NCI-H187 treated with DMSO at 0.1 percent for 48 hours (cell line): ENCODE results near the gene MFSD11.
"Not testable (repeated sequence)": the region's sequence is repeated elsewhere in the genome, so short reads cannot be mapped to it uniquely, and the experiment has no call there.

Experiments used
- DNase-seq: peaks from one replicate; lab custom pipeline; 2025; lab: John Stamatoyannopoulos, UW

The MFSD11 gene

DNA sequence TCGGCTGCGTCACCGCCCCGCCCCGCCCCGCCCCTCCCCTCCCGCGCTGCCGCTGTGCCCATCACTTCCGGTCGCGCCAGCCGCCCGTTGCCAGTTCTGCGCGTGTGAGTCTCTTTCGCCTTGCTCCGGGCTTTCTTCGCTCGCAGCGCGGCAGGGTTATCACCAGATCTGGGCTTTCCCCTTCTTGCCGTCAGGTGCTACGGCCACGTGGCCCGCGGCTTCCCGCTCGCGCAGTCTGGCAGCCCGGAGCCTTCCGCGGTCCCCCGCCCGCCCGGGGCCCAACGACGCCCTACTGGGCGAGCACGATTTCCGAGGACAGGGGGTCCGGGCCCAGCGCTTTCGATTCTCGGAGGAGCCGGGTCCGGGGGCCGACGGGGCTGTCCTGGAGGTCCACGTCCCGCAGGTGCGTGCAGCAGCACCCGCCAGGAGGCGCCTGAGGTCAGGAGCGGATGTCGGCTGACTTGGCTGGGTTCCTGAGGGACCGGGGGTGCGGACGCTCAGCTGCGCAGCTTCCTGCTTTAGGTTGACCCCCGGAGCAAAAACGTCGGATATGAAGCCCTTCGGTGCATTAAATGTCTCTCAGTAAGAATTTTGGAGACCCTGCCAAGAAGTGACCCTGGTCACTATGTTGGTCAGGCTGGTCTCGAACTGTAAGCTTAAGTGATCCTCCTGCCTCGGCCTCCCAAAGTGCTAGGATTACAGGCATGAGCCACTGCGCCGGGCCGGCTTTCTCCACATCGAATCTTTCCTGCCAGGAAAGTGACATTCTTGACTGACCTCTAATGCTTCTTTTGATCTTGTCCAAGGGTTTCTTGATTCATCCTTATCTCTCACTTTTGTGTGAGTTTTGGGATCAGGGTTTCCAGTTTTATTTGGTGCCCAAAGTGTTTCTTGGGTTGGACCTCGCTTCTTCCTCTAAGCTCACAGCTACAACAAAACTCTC is 10.9 kb upstream of the MFSD11 start, which contains the start of gene METTL23:
METTL23 (plus strand) TSS at position 64 of the 943 bp plus-strand sequence. CDS start 2,872 bp downstream, outside the sequence.
- no peak for DNase-seq

DNA sequence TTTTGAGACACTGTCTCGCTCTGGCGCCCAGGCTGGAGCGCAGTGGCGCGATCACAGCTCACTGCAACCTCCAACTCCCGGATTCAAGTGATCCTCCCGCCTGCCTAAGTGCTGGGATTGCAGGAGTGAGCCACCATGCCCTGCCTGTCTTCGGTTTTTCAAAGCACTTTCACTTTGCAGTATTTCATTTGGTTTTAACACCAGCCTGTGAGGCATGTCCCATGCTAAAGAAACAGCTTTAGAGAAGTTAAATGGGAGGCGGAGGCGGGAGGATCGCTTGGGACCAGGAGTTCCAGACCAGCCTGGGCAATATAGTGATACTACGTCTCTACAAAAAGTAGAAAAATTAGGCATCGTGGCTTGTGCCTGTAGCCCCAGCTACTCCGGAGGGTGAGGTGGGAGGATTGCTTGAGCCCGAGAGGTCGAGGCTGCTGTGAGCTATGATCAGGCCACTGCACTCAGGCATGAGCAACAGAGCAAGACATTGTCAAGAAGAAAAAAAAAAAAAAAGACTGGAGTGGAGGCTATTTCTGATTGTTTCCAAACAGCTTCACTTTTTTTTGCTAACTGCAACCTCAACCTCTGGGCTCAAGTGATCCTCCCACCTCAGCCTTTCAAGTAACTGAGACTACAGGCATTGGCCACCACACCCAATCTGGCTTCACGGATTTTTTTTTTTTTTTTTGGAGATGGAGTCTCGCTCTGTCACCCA is 10.0 kb upstream of the MFSD11 start:
- no peak for DNase-seq

DNA sequence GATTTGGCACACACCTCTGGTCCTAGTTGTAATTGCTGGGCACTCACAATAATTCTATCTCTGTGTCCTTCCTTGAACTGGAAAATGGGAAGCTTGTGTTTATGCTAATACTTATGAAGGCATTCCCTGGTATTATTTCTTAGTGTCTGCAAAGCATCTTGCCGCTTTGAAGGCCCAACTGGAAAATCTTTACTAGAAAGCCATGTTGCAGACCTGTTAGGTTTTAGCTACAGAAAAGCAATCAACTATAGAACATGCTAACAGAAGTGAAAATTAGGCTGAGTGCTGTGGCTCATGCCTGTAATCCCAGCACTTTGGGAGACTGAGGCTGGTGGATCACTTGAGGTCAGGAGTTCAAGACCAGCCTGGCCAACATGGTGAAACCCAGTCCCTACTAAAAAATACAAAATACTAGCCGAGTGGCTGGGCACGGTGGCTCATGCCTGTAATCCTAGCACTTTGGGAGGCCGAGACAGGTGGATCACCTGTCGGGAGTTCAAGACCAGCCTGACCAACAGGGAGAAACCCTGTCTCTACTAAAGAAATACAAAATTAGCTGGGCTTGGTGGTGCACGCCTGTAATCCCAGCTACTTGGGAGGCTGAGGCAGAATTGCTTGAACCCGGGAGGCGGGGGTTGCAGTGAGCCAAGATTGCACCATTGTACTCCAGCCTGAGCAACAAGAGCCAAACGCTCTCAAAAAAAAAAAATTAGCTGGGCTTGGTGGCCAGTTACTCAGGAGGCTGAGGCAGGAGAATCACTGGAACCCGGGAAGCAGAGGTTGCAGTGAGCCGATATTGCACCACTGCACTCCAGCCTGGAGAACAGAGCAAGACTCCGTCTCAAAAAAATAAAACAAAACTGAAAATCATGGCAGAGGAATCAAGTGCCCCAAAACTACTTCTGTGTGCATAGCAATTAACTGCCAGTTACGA is 5.9 kb upstream of the MFSD11 start:
- DNase-seq = not testable (repeated sequence)

DNA sequence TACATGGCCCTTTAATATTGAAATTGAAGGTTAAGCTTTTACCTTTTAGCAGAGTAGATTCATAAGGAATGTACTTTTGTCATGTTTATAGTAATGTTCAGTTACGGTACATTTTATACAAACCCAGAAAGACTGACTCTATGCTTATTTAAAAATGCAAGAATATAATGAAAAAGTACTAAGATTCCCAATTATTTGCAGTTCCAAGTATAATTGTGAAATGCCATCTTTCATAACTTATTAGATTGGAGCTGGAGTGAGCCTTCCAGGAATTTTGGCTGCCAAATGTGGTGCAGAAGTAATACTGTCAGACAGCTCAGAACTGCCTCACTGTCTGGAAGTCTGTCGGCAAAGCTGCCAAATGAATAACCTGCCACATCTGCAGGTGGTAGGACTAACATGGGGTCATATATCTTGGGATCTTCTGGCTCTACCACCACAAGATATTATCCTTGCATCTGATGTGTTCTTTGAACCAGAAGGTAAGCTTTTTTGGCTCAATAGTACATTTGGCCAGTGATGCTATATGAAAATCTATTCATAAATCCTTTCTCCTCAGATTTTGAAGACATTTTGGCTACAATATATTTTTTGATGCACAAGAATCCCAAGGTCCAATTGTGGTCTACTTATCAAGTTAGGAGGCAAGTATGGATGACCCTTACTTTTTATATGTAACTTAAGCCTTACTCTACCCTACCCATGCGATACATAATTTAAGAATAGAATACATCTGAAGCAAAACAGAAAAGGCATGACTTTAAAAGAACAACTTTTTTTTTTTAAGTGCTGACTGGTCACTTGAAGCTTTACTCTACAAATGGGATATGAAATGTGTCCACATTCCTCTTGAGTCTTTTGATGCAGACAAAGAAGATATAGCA is 4.9 kb upstream of the MFSD11 start:
- no peak for DNase-seq

DNA sequence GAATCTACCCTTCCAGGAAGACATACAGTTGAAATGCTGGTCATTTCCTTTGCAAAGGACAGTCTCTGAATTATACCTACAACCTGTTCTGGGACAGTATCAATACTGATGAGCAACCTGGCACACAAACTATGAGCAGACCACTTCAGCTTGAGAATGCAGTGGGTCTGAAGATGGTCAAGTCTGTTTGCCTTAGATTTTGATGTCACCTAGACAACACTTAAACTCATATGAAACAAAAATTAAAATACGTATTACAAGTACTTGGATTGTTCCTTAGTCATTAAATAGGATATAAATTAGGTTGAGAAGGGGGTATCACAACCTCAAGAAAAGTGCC is 4.3 kb upstream of the MFSD11 start:
- no peak for DNase-seq

DNA sequence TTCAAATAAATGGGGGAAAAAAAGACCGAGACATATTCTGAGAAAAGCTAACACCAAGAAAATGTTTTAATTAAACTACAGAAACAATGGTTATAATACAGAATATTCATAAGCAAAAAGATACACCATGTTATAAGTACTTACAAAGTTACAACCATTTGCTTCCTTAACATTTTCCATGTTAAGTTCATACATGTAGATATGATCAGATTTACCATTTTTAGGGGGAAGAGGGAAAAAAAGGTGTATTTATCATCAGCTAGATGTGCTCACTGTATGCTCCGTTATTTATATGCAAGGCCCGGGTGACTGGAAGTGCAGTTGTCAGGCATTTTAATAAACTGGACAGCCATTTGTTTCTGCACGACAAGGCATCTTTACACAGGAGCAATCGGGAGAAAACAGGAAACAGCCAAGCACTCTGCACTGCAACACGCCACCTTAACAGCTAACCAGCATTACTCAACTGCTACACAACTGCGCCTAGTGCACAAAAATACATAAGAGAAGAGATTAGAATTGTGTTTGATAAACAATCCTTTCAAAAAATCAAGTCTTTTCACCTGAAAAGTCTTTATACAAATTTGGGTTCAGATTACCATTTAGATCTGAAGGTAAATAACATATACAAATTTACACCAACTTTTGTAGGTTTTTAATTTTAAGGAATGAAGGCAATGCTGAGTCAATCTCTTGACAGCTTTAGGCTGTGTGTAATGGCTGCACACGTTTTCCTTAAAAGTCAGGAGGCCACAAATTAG is 3.7 kb upstream of the MFSD11 start:
- DNase-seq = no peak

DNA sequence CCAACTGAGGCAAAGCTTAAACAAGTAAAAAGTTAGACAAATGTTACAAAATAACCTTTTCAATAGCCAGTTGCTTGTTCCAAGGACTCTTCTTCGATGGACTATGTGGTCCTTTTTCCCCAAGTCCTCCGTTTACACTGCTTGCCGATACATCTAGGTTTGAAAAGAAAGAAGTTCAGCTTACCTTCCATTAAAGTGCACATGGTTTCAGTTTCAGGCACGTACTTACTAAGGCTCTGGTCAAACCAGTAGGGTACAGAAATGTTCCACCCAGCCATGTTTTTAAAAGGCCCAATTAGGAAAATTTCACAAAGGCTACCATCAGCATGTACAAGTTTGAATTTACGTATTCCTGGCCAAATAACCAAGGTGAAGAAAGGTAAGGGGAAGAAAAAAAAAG is 2.9 kb upstream of the MFSD11 start:
- no peak for DNase-seq

DNA sequence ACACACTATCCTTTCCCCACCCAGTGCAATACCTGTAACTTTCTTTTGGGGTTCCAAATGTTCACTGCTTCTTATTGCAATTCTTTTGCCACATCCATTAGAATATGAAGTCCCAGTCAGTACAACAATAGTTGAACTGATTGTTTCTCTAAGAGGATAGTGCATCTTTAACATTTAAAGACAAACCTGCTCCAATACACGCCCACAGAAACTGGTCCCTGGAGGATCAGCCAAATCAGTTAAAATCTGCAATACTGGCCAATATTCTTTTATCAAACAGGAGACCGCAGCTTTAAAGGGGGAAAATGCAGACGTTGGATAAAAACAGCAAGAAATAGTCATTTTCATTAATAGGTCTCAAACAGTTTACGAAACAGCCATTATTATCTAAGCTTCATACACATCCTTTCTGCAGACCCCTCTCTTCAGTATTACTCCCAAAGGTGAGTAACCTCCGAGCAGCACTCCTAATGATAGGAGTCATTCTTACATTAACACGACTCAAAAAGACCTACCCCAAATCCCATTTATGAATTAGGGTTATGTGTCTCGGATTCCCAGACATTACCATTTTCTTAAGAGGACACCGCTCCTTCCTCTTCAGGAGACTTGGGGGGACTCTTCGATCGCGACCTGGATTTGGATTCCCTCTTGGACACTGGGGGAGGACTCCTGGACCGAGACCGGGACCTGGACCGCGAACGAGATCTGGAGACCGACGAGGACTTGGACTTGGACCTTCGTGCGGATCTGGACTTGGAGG is 2.2 kb upstream of the MFSD11 start:
- DNase-seq = no peak

DNA sequence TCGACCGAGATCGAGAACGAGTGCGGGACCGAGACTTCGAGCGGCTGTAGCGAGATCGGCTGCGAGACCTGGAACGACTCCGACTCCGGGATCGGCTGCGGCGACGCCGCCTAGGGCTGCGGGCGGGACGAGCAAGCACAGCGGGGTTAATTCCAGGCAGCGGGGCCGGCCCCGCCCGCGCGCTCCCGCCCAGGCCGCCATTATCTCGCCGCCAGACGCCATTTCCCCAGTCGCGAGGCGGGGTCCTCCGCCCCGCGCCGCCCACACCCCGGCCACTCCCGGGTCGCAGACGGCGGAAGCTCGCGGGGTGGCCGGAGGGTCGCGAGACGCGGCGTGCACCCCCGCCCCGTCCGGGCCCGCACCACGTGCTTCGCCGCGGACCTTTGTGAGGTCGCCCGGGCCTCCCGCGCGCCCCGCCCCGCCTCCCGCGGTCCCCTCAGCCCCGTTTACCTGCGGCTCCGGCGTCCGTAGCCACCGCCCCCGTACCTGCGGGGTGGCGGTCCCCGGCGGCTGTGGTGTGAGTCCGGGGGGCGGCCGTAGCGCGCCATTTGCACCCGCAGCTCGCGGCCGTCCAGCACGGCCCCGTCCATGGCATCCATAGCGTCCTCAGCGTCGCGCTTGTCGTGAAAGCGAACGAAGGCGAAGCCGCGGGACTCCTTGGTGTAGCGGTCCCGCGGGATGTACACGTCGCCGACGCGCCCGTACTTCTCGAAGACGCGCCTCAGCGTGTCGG is 1.4 kb upstream of the MFSD11 start:
- no peak for DNase-seq

DNA sequence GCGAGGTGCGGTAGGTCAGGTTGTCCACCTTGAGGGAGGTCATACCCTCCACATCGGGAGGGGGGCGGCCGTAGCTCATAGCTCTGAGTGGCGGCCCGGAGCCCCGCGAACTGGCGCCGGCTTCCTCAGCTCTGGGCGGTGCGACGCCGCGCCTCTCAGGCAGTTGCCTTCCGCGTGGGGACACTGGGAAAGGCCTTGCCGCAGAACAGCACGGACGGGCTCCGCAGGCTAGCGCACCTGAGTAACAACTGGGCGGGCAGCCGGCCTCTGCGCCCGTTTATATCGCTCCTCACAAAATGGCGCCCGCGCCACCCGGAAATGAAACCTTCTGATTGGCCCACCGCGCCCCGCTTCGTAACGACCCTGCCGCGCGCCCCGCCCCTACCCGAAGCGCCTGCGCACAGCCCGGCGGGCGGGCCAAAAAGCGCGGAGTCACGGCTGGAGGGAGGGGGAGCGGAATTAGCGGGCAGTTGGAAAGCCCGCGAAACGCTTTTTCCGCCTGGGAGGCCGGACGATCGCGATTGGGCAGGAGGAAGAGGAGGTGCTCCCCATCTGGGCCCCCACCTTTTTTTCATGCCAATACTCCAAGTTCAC is 740 bp upstream of the MFSD11 start, which contains the start of gene SRSF2:
SRSF2 (minus strand) TSS at position 250 of the 594 bp plus-strand sequence; CDS start at position 79, 171 bp downstream.
- peak; percentile 90 for DNase-seq

DNA sequence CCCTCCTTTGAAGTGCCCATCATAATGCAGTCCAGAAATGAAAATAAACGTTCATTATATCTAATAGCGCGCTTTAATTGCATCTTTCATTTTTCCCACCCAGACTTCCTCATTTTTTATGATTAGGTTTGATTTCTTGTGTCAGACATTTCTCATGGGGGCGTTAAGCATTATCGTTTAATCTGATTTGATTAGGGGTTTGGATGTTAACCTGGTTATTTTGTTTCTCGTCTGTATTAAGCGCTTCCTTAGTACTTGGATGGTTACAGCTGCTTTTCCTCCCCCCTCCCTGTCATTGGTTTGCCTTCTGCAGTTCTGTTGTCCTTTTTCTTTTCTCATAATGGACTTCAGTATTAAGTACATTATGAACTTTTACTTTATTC is 540 bp downstream of the MFSD11 start:
- DNase-seq = no peak

DNA sequence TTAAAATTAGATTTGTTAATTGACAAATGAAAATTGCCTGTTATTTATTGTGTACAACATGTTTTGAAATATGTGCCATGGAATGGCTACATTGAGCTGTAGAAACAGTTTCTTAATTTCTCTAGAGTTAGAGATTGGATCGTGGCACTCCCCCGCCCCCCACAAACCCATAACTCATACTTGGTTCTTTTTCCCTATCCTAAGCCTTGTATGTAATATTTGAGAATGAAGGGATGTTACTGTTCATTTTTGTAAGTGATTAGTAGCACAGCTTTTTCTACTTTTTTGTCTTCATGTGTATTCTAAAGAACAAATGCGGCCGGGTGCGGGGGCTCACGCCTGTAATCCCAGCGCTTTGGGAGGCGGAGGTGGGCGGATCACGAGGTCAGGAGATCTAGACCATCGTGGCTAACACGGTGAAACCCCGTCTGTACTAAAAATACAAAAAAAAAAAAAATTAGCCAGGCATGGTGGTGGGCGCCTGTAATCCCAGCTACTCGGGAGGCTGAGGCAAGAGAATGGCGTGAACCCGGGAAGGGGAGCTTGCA is 1.7 kb downstream of the MFSD11 start:
- not testable (repeated sequence) for DNase-seq

DNA sequence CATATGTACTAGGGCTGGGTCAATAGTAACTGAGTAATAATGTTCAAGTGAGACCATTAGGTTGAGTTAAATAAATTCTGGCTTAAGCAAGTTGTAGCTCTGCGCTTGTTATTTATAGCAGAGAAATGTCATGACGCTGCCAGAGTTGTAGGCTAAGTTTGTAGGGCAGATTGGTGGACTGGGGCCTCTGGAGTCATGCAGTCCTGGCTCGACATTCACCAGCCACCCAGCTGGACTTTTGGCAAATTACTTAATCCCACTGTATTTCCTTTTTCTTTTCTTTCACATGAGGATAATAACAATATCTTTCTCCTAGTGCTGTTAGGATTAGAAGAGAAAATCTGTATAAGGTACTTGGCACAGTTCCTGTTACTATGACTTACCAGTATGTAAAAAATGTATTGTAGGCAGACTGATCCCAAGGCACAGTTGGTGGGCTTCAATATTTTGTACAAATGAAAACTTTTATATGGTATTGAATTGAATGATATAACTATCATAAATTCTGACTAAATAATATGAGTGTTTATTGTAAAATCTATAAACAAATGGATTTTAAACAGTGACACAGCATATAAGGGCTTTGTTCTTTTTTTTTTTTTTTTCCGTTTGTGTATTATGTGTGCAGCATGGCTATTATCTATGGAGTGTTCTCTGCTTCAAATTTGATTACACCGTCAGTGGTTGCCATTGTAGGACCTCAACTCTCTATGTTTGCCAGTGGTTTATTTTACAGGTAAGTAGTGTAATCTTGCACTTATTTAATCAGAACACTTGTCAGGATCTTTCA is 2.6 kb downstream of the MFSD11 start:
- DNase-seq = no peak

DNA sequence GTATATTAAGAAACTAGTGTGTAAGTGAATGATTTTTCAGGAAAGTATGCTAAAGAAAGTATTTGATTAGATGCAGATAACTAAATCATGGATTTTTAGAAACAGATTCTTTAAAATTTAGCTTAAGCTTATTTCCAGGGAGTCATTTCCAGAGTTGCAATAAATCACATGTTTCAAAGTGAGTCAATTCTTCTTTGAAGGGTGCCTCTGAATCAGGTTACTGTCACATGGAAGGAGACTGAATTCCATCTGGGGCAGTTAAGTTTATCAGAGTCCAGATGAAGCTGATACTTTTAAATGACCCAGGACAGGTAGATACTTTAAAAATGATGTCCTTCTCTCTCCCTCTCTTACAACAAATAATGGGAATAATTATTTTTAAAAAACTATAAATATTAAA is 5.0 kb downstream of the MFSD11 start:
- no peak for DNase-seq

DNA sequence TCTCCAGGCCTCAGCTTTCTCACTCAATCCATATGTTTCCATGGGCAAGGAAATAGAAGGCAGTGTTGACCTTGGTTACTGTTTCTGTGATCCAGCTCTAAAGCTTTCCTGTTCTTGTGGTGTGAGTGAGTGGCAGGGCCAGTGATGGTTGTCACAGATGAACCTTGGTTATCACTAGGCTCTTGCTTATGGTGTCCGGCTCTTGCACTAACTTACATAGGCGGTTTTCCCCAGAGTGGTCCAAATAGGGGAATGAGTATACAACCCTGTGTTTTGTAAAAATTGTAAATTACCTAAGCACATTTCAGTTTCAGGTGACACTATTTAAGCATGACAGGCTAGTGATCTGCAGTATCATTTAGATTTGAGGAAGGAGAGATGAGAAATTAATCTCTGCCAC is 6.8 kb downstream of the MFSD11 start:
- no peak for DNase-seq

DNA sequence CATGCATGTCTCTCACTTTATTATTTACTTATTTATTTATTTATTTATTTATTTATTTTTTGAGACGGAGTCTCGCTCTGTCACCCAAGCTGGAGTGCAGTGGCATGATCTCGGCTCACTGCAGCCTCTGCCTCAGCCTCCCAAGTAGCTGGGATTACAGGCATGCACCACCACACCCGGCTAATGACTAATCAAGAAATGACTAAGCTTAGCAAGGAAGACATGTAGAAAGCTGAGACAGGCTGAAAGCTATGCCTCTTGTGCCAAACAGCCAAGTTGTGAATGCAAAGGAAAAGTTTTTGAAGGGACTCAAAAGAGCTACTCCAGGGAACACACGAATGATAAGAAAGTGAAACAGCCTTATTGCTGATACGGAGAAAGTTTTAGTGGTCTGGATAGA is 7.9 kb downstream of the MFSD11 start:
- DNase-seq = not testable (repeated sequence)

DNA sequence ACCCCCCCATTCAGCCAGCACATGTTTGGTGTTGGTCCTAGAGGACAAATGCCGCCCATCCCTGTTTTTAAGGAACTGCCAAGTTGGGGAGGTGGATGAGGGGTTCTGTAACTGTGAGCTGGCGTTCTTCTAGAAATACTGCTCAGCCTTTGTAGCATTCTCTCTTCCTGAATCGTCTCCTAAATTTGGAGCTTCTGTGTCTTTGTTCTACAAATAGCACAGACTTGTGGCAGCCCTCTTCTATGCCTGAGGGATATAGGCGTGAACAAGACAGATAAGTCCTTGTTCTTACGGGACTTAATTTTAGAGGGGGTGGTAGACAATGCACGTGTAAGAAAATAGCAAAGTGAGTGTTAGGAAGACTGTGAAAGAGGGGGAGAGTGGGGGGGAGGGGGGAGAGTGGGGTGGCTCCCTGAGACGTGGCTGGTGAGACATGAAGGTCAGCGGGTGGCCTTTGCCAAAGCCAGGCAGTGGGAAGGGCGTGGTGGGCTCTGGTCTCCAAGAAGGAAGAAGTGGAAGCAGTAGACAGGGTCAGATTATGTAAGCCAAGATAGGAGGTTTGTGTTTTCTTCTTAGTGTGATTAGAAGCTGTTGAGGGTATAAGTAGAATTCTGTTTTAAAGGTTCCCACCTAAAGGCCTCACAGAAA is 9.9 kb downstream of the MFSD11 start:
- DNase-seq = no peak
